Midbrain (tissue), 1 donor: ENCODE results near the gene CAPN1.
"Not testable (repeated sequence)": the region's sequence is repeated elsewhere in the genome, so short reads cannot be mapped to it uniquely, and the experiment has no call there.

ENCODE experiments used
- DNase-seq: peaks from one replicate; lab custom pipeline; 2025; lab: John Stamatoyannopoulos, UW

Gene CAPN1

GRCh38 chr11:65217441-65218423, 36.0 kb downstream of the CAPN1 start:
- no peak for DNase-seq

DNA sequence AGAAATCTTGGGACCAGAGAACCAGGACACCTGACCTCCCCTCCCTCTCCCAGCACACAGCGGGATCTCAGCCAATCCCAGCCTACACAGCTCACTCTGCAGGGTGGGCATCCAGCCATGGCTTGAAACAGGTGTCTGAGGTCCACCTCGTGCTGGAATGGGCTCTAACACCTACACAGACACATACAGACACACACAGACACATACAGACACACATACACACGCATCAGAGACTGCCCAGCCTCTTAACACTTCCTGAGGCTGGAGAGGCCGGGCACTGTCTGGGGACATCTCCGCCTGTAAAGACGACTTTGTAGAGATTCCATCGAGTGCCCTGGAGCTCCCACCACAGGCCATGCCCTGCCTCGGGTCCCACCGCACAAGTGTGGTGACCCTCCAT, 36.7 kb downstream of the CAPN1 start:
- no peak for DNase-seq

DNA sequence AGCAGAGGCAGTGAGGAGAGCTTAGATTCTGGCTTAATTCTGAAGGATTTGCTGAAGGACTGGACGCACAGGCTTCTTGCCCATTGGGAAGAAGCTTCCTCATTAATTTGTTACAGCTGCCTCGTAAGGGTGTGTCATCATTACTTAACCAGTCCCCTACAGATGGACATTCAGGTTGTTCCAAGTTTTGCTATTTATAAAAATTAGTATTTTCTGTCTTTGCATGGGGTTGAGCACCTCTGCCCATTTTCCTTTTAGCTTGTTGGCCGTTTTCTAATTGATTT, 38.1 kb downstream of the CAPN1 start:
- DNase-seq: no peak

DNA sequence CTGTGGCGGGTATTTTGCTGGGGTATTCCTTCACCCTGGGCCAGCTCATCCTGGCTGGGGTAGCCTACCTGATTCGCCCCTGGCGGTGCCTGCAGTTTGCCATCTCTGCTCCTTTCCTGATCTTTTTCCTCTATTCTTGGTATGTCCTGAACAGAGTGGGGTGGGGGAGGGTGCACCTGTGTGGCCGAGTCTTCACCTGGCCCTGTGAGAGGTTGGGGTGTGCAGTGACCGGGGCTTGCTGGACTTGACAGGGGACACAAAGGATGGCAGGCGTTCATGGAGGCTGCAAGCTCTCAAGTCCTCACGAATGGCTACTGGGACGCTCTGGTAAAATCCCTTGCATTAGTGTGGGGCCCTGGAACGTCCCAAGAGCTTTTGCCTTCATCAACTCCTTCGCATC, 39.3 kb downstream of the CAPN1 start:
- DNase-seq: no peak

- no peak for DNase-seq
These were observed 41.3 kb downstream of the CAPN1 start for GRCh38 chr11:65223011-65223410.

DNA sequence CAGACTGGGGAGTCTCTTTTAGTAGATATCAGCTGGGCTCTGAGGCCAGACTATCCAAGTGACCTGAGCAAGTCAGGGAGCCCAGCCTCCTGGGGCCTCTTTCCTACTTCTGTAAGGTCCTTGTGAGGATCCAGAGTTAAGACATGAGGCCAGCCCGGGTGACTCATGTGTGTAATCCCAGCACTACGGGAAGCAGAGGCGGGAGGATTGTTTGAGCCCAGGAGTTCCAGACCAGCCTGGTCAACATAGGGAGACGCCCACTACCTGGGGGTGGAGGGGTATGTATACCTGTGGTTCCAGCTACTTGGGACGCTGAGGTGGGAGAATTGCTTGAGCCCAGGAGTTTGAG, 43.2 kb downstream of the CAPN1 start:
- DNase-seq: no peak

- peak; percentile 42 for DNase-seq
These were observed 43.8 kb downstream of the CAPN1 start for GRCh38 chr11:65225279-65226102.

DNA sequence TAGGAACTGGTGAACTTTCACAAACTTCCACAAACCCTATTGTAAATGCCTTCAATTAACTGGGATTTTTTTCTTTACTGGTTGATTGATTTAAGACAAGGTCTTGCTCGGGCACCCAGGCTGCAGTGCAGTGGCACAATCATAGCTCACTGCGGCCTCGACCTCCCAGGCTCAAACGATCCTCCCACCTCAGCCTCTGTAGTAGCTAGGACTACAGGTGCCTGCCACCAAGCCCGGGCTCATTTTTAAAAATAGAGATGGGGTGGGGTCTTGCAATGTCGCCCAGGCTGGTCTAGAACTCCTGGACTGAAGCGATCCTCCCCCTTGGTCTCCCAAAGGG, 44.3 kb downstream of the CAPN1 start:
- DNase-seq: no peak

- no peak for DNase-seq
These were observed 46.2 kb downstream of the CAPN1 start for GRCh38 chr11:65227879-65228278.

DNA sequence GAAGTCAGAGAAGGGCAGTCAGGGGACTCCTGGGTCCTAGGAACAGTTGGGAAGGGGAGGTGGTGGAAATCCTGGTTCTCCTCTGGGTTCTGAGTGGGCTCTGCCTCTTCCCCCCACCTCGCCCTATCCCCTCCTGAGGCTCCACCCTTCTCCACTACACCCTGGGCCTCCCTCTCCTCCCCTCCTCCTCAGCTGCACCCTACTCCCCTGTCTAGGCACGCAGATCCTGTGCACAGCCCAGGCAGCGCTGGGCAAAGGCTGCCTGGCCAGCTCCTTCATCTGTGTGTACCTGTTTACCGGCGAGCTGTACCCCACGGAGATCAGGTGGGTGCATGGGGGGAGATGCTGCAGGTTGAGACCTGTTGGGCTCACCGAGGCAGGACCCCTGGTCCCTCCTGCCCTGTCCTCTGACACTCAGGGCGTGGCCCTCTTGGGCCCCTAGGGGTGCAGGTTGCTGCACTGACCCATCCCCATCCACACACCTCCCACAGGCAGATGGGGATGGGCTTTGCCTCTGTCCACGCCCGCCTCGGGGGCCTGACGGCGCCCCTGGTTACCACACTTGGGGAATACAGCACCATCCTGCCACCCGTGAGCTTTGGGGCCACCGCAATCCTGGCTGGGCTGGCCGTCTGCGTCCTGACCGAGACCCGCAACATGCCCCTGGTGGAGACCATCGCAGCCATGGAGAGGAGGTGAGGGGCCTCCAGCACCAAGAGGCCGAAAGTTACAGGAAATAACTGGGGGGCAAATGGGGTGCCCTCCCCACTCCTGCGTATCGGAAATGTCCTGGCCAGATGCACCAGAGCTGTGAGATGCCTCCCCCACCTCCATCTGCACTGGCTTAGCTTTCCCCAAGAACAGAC, 54.7 kb downstream of the CAPN1 start:
- DNase-seq: no peak

- not testable (repeated sequence) for DNase-seq
These were observed 56.6 kb downstream of the CAPN1 start for GRCh38 chr11:65238302-65238701.

DNA sequence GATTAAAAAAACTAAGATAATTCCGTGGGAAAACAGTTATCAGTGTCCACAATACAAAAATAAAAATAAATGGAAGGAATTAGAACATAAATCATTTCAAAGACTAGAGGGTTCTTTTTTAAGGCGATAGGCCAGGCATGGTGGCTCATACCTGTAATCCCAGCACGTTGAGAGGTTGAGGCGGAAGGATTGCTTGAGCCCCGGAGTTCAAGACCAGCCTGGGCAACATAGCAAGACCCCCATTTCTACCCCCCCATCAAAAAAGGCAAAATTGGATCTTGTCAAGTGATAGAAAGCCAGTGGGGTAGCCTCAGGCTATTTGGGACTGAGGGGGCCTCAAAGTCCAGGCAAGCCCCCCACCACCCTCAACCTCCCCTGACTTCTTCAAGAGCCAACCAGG, 59.4 kb downstream of the CAPN1 start:
- DNase-seq: no peak

- no peak for DNase-seq
These were observed 60.0 kb downstream of the CAPN1 start for GRCh38 chr11:65241692-65242091.

DNA sequence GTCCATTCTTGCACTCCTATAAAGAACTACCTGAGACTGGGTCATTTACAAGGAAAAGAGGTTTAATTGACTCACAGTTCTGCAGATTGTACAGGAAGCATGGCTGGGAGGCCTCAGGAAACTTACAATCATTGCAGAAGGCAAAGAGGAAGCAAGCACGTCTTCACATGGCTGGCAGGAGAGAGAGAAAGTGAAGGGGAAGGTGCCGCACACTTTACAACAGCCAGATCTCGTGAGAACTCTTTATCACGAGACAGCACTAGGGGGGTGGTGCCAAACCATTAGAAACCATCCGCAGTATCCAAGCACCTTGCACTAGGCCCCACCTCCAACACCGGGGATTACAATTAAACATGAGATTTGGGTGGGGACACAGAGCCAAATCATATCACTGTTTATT, 60.7 kb downstream of the CAPN1 start:
- DNase-seq: no peak

GRCh38 chr11:65243797-65244196, 62.1 kb downstream of the CAPN1 start:
- no peak for DNase-seq

DNA sequence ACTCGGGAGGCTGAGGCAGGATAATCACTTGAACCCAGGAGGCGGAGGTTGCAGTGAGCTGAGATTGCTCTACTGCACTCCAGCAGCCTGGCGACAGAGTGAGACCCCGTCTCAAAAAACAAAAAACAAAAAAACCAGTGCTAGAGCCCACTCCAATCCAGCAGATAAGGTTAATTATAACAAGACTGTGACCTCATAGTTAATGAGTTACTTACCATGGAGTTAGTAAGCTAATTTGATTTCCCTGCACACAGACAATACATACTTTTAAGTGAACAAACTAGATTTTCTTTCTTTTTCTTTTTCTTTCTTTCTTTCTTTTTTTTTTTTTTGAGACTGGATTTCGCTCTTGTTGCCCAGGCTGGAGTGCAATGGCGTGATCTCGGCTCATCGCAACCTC, 63.3 kb downstream of the CAPN1 start:
- DNase-seq: not testable (repeated sequence)

- no peak for DNase-seq
These were observed 64.8 kb downstream of the CAPN1 start for GRCh38 chr11:65246506-65246905.

GRCh38 chr11:65248184-65248710, 66.5 kb downstream of the CAPN1 start:
- DNase-seq: not testable (repeated sequence)

GRCh38 chr11:65251476-65251875, 69.7 kb downstream of the CAPN1 start:
- no peak for DNase-seq

DNA sequence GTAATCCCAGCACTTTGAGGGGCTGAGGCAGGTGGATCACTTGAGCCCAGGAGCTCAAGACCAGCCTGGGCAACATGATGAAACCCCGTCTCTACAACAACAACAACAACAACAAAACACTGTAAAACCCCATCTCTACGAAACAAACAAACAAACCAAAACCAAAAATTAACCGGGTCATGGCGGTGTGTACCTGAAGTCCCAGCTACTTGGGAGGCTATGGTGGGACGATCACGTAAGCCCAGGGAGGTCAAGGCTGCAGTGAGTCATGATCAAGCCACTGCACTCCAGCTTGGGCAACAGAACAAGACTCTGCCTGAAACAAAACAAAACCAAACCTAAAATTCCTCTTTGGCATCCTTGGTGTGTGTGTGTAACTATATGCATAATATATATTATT, 73.0 kb downstream of the CAPN1 start:
- DNase-seq: no peak

GRCh38 chr11:65258988-65259387, 77.3 kb downstream of the CAPN1 start:
- DNase-seq: no peak

GRCh38 chr11:65260302-65260701, 78.6 kb downstream of the CAPN1 start:
- DNase-seq: no peak
